ENCODE results near the gene CCDC32. TPM values are rescaled to one million over a fixed set of nuclear protein-coding genes. Genes with fewer than 3 reads are reported as not detected.

CCDC32 gene
- total and polyA plus RNA-seq, 2 of the 8 experiments (the other 6 are each of a cell fraction or from before 2014, with no cell fraction given), result 8.9 to 12.1 TPM

GRCh38 chr15:40595773-40596172 is 30.9 kb upstream of the CCDC32 start:
- no peak for FAIRE-seq
- H3K4me1 ChIP-seq (replicated peaks in 1 of 4; ENCODE audit: control insufficient read depth in 3 of 4, insufficient read depth in 4 of 4, low read length in 3 of 4), result peaks cover 0 to 2% (median 0%) of the 10 kb centered on the region in 4 experiments; a peak in 1 of 7 replicates
- H2BK15ac ChIP-seq (ENCODE audit: low read length), result no peak overlapping the region
- H3K36me3 ChIP-seq (ENCODE audit: control insufficient read depth in 2 of 4, insufficient read depth in 4 of 4, low read length in 3 of 4), result no peaks in the 10 kb centered on the region
- H3K14ac ChIP-seq (ENCODE audit: insufficient read length), result no peak overlapping the region
- H3K4ac ChIP-seq (replicated peaks; ENCODE audit: insufficient read length, low read depth, low read length), result no peak overlapping the region
- CTCF ChIA-PET (ENCODE audit: partially characterized antibody), result interaction anchor here (1.2 kb wide), 1 partner anchor 8 kb away, joined by 4 read pairs; no protein-coding TSS in a partner anchor
- no peak overlapping the region for H3K4me3 ChIP-seq (ENCODE audit: extremely low read depth in 1 of 4, insufficient read depth in 2 of 4, low read depth in 3 of 4, low read length in 4 of 4)
- no peak overlapping the region for H3K23ac ChIP-seq (ENCODE audit: insufficient read length)
- no peak overlapping the region for H2AFZ ChIP-seq (ENCODE audit: low read length)
- no peak overlapping the region for H3K18ac ChIP-seq (ENCODE audit: extremely low read depth, low read length)
- H4K91ac ChIP-seq (replicated peaks; ENCODE audit: insufficient read length, low read length), result no peak overlapping the region
- no peaks in the 10 kb centered on the region for H3K9me3 ChIP-seq (ENCODE audit: insufficient read depth in 2 of 2, low read depth in 1 of 2, low read length in 1 of 2)
- no peaks in the 10 kb centered on the region for H3K79me1 ChIP-seq (ENCODE audit: low read depth, low read length)
- no peak overlapping the region for H4K5ac ChIP-seq (ENCODE audit: insufficient read length, low read depth, low read length)
- WGBS, 2 experiments (ENCODE audit: extremely low coverage in 1 of 2, insufficient coverage in 1 of 2, insufficient read length in 1 of 2, insufficient replicate concordance in 2 of 2, low coverage in 1 of 2, low lambda C conversion rate in 2 of 2, missing lambda C conversion rate in 1 of 2), result 94% methylated on average over 5 of the region's 5 CpGs; no CpG with 5 or more reads in 1 of the 2 experiments
- peak overlapping the region in 1 of 2 experiments; percentile 83; a peak in 1 of 4 replicates for H3K4me2 ChIP-seq (ENCODE audit: insufficient read depth in 1 of 2, low read depth in 2 of 2, low read length in 2 of 2)
- H3K27ac ChIP-seq (ENCODE audit: low read depth, low read length), result no peak overlapping the region
- no peaks in the 10 kb centered on the region for H3K27me3 ChIP-seq (replicated peaks in 1 of 4; ENCODE audit: control insufficient read depth in 3 of 4, extremely low read depth in 1 of 4, insufficient read depth in 3 of 4, low read length in 3 of 4)
- H2AK5ac ChIP-seq (ENCODE audit: low read depth, low read length), result no peak overlapping the region
- H4K8ac ChIP-seq (ENCODE audit: extremely low read depth, insufficient read depth, low read length), result no peak overlapping the region
- H3K23me2 ChIP-seq (ENCODE audit: low read depth, low read length), result peaks cover 9% of the 10 kb centered on the region; the same call in 1 of the 2 replicates
- no peak for TF ChIP-seq KDM1A (IDR thresholded peaks at IDR 0.05; ENCODE audit: borderline replicate concordance, low read length)
- TF ChIP-seq KDM5A (IDR thresholded peaks at IDR 0.05; ENCODE audit: low read length), result no peak
- TF ChIP-seq CREB1 (IDR thresholded peaks at IDR 0.05), result no peak
- no peak for TF ChIP-seq ATF3 (IDR thresholded peaks at IDR 0.05; ENCODE audit: insufficient read depth, low read depth, low read length)
- TF ChIP-seq RAD21 (IDR thresholded peaks at IDR 0.05 in 1 of 2, conservative IDR thresholded peaks at IDR 0.05 in 1 of 2; ENCODE audit: low read depth in 2 of 2, low read length in 2 of 2), result no peak
- TF ChIP-seq BCL11A (IDR thresholded peaks at IDR 0.05; ENCODE audit: low read depth in 2 of 2, low read length in 2 of 2), result no peak
- no peak for TF ChIP-seq TEAD4 (IDR thresholded peaks at IDR 0.05; ENCODE audit: low read depth, low read length)
- TF ChIP-seq SIRT6 (IDR thresholded peaks at IDR 0.05; ENCODE audit: low read length), result no peak
- TF ChIP-seq TBP (IDR thresholded peaks at IDR 0.05; ENCODE audit: low read depth, low read length), result no peak
- TF ChIP-seq SP4 (IDR thresholded peaks at IDR 0.05; ENCODE audit: low read length), result no peak
- no peak for TF ChIP-seq E2F6 (IDR thresholded peaks at IDR 0.05)
- no peak for TF ChIP-seq BRCA1 (IDR thresholded peaks at IDR 0.05; ENCODE audit: low read depth, low read length)
- TF ChIP-seq SRF (IDR thresholded peaks at IDR 0.05; ENCODE audit: low read depth, low read length), result no peak
- no peak for TF ChIP-seq RBBP5 (IDR thresholded peaks at IDR 0.05; ENCODE audit: borderline replicate concordance, low read depth, low read length)
- no peak for DNase-seq (ENCODE audit: low read depth in 1 of 2, low spot score in 2 of 2)
- POLR2A ChIA-PET (ENCODE audit: partially characterized antibody), result interaction anchor here (0.9 to 1.2 kb wide), 3 partner anchors 9 to 99 kb away, joined by 3 to 5 read pairs (median 3); partner anchors contain the start of genes CCDC32 and RAD51
- no peak overlapping the region for H2BK20ac ChIP-seq (ENCODE audit: low read length)
- no peaks in the 10 kb centered on the region for H4K20me1 ChIP-seq (replicated peaks in 1 of 2; ENCODE audit: control insufficient read depth in 1 of 2, insufficient read depth in 2 of 2, low read length in 2 of 2)
- no peak overlapping the region for H2BK5ac ChIP-seq (ENCODE audit: low read depth, low read length)
- H3K9ac ChIP-seq (replicated peaks in 1 of 4; ENCODE audit: extremely low read depth in 1 of 4, low read depth in 3 of 4, low read length in 3 of 4), result no peak overlapping the region
- H2BK120ac ChIP-seq (replicated peaks; ENCODE audit: low read depth, low read length), result no peak overlapping the region
- H3K79me2 ChIP-seq (ENCODE audit: control insufficient read depth in 1 of 2, insufficient read depth in 2 of 2, low read length in 2 of 2), result peaks cover 0 to 16% of the 10 kb centered on the region in 2 experiments; a peak in 2 of 4 replicates
- H3K56ac ChIP-seq (replicated peaks; ENCODE audit: insufficient read length, low read depth, low read length), result no peak overlapping the region
- no peak overlapping the region for H2BK12ac ChIP-seq (ENCODE audit: low read depth, low read length)
